A549 (cell line): ENCODE measurements around the gene KRT77. TPM values are rescaled to one million over a fixed set of nuclear protein-coding genes. Genes with fewer than 3 reads are reported as not detected.

Experiments used
- ATAC-seq, 2 experiments: fragments of 200-7000 bp in 1 of 2; fragments of >200 bp in 1 of 2; cut with Nextera tagmentation in 1 of 2; cut with Tn5 transposase in 1 of 2; 3 replicates each; pipeline versions ENCODE4 v1.8.0 to v1.9.1; 2018 to 2020; ENCODE audit warnings: mild to moderate bottlenecking in 1 of 2, moderate library complexity in 1 of 2
- CTCF ChIA-PET: fragments of 300-600 bp; sonication (Branson Sonifier 250); formaldehyde crosslinking; extraction: SDS; loops from one replicate; lab custom pipeline; 2021; ENCODE audit warnings: antibody characterized with exemption, inconsistent platforms; lab: Yijun Ruan, JAX
- POLR2A ChIA-PET: fragments of 350-600 bp; formaldehyde crosslinking; extraction: SDS; loops from one replicate; lab custom pipeline; 2021; ENCODE audit warnings: antibody characterized with exemption, inconsistent platforms; lab: Yijun Ruan, JAX
- DNase-seq, 2 experiments: peaks; one replicate each; pipeline versions ENCODE4 v3.0.0 to v3.0.0-alpha.2; 2011 to 2016; ENCODE audit warnings: low read depth in 1 of 2, low spot score in 1 of 2
- FAIRE-seq: peaks from 2 replicates; lab custom pipeline; 2011; peaks lifted over from hg19 to GRCh38; lab: Jason Lieb, UNC
- H3K27ac ChIP-seq, 2 experiments: fragments of >200 bp; sonication (Bioruptor Twin); formaldehyde crosslinking; 3 replicates each; pipeline ENCODE4 v1.5.1; 2016 to 2017
- H3K4me1 ChIP-seq: fragments of >200 bp; sonication (Bioruptor Twin); formaldehyde crosslinking; 3 replicates; pipeline ENCODE4 v1.6.1; 2016
- H3K4me2 ChIP-seq: fragments of >200 bp; sonication (Bioruptor Twin); formaldehyde crosslinking; 3 replicates; pipeline ENCODE4 v1.6.1; 2016
- H3K4me3 ChIP-seq: fragments of >200 bp; sonication (Bioruptor Twin); formaldehyde crosslinking; 3 replicates; pipeline ENCODE4 v1.5.1; 2016
- H3K9me3 ChIP-seq: fragments of >200 bp; sonication (Bioruptor Twin); formaldehyde crosslinking; 3 replicates; pipeline ENCODE4 v1.6.1; 2016
- BCL3 ChIP-seq: fragments of >200 bp; sonication (Bioruptor Twin); formaldehyde crosslinking; IDR thresholded peaks from 3 replicates; pipeline ENCODE4 v1.6.1; 2016
- EHF ChIP-seq: fragments of 250-450 bp; sonication (Bioruptor Pico); IDR thresholded peaks from 2 replicates; pipeline ENCODE4 v1.5.0; 2020; ENCODE audit warnings: mild to moderate bottlenecking
- EHMT2 ChIP-seq: fragments of 200-600 bp; sonication (generic); IDR thresholded peaks from 2 replicates; pipeline ENCODE4 v1.6.1; 2016; ENCODE audit warnings: antibody characterized with exemption, low read depth, mild to moderate bottlenecking, moderate library complexity
- FOSL2 ChIP-seq, 2 experiments: fragments of 450-650 bp in 1 of 2; fragments of >200 bp in 1 of 2; sonication (Bioruptor Twin) in 1 of 2; formaldehyde crosslinking; IDR thresholded peaks; 2 replicates each; pipeline versions ENCODE4 v1.5.0 to v1.6.1; 2016 to 2020; ENCODE audit warnings: mild to moderate bottlenecking in 1 of 2, moderate library complexity in 1 of 2
- GATA3 ChIP-seq: IDR thresholded peaks from 2 replicates; pipeline ENCODE4 v1.6.1; 2012; ENCODE audit warnings: borderline replicate concordance
- HDAC2 ChIP-seq: fragments of 200-600 bp; sonication (generic); IDR thresholded peaks from 2 replicates; pipeline ENCODE4 v1.6.1; 2016
- HEYL ChIP-seq: fragments of 250-450 bp; sonication (Bioruptor Pico); IDR thresholded peaks from 2 replicates; pipeline ENCODE4 v1.8.0; 2021; ENCODE audit warnings: mild to moderate bottlenecking, moderate library complexity
- HMGXB4 ChIP-seq: fragments of 250-450 bp; sonication (Bioruptor Pico); IDR thresholded peaks from 2 replicates; pipeline ENCODE4 v1.5.0; 2021; ENCODE audit warnings: mild to moderate bottlenecking, moderate library complexity, borderline replicate concordance
- HOXA7 ChIP-seq: fragments of 250-450 bp; sonication (Bioruptor Pico); IDR thresholded peaks from 2 replicates; pipeline ENCODE4 v1.5.0; 2020; ENCODE audit warnings: mild to moderate bottlenecking, moderate library complexity
- KDM5A ChIP-seq: fragments of 200-600 bp; sonication (generic); IDR thresholded peaks from 2 replicates; pipeline ENCODE4 v1.6.1; 2016; ENCODE audit warnings: antibody characterized with exemption, mild to moderate bottlenecking
- MAX ChIP-seq: IDR thresholded peaks from 2 replicates; pipeline ENCODE4 v1.6.1; 2012
- NFE2L2 ChIP-seq: fragments of 150-350 bp; conservative IDR thresholded peaks from 2 replicates; pipeline ENCODE4 v1.6.1; 2014; ENCODE audit warnings: low read length
- PBX3 ChIP-seq: IDR thresholded peaks from 2 replicates; pipeline ENCODE4 v1.6.1; 2012
- RARB ChIP-seq: fragments of 250-450 bp; sonication (Bioruptor Pico); IDR thresholded peaks from 2 replicates; pipeline ENCODE4 v1.8.0; 2021; ENCODE audit warnings: mild to moderate bottlenecking, moderate library complexity
- RNF2 ChIP-seq: fragments of 200-600 bp; sonication (generic); IDR thresholded peaks from 2 replicates; pipeline ENCODE4 v1.6.1; 2016; ENCODE audit warnings: low read depth, mild to moderate bottlenecking, antibody characterized with exemption, moderate library complexity, borderline replicate concordance
- TP53 ChIP-seq: fragments of 250-450 bp; sonication (Bioruptor Pico); IDR thresholded peaks from 2 replicates; pipeline ENCODE4 v1.5.0; 2021; ENCODE audit warnings: mild to moderate bottlenecking, moderate library complexity
- ZFP36 ChIP-seq: fragments of 450-650 bp; IDR thresholded peaks from 2 replicates; pipeline ENCODE4 v1.6.1; 2014; ENCODE audit warnings: borderline replicate concordance; ENCODE audit not compliant: partially characterized antibody
- ZSCAN20 ChIP-seq: fragments of 250-450 bp; sonication (Bioruptor Pico); IDR thresholded peaks from 2 replicates; pipeline ENCODE4 v1.8.0; 2022; ENCODE audit warnings: mild to moderate bottlenecking, moderate library complexity
- WGBS: methylation state at CpG from one replicate; pipeline ENCODE4 v1.1.6; 2017; ENCODE audit errors: missing lambda C conversion rate; 5-methylcytosine and 5-hydroxymethylcytosine counted together
- polyA plus RNA-seq, 4 experiments: library from polyadenylated mRNA; depleted of rRNA in 3 of 4; stranded (reverse); fragments of >200 nt; fragmentation: RNase III in 1 of 4; extraction: RNeasy Plus Mini Kit Qiagen cat#74134 plus additional on column Dnase treatment in 1 of 4; gene quantifications; 2 replicates in 3 of 4; 3 replicates in 1 of 4; pipeline ENCODE4 v1.2.3, GENCODE V29; 2011 to 2017
- TF ChIP-seq, protein P1 (sequence below): fragments of 150-350 bp; IDR thresholded peaks from 2 replicates; pipeline ENCODE4 v1.6.1; 2014; ENCODE audit warnings: low read depth, mild to moderate bottlenecking, low read length
- TF ChIP-seq, protein P2 (sequence below): fragments of 200-600 bp; sonication (generic); IDR thresholded peaks from 2 replicates; pipeline ENCODE4 v1.6.1; 2016; ENCODE audit warnings: antibody characterized with exemption, mild to moderate bottlenecking, moderate library complexity

The KRT77 gene
- polyA plus RNA-seq, 2 of the 4 experiments (the other 2 are of a cell fraction), result 0.03 TPM; not detected in 1

- no peak for DNase-seq
- ChIA-PET CTCF (interaction anchor here (1.4 kb wide), 2 partner anchors 13 to 24 kb away, joined by 3 to 4 read pairs; no protein-coding TSS in a partner anchor), POLR2A (no interaction called here)
- no peak overlapping the region for H3K27ac ChIP-seq
- WGBS, result 68% methylated on average over 12 of the region's 12 CpGs
- no peak for ATAC-seq
- H3K4me2 ChIP-seq, result no peak overlapping the region
- TF ChIP-seq EHF (CRISPR knock-in tag), result no peak
- TF ChIP-seq EHMT2, result no peak
- TF ChIP-seq HEYL, result no peak
- TF ChIP-seq TP53 (CRISPR knock-in tag), result no peak
- TF ChIP-seq, protein P1, sequence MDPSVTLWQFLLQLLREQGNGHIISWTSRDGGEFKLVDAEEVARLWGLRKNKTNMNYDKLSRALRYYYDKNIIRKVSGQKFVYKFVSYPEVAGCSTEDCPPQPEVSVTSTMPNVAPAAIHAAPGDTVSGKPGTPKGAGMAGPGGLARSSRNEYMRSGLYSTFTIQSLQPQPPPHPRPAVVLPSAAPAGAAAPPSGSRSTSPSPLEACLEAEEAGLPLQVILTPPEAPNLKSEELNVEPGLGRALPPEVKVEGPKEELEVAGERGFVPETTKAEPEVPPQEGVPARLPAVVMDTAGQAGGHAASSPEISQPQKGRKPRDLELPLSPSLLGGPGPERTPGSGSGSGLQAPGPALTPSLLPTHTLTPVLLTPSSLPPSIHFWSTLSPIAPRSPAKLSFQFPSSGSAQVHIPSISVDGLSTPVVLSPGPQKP, result no peak
- TF ChIP-seq HMGXB4 (CRISPR knock-in tag), result no peak
- TF ChIP-seq RARB (CRISPR knock-in tag), result no peak
- no peak for TF ChIP-seq NFE2L2
- no peak for TF ChIP-seq RNF2
- no peak for TF ChIP-seq KDM5A
- H3K4me1 ChIP-seq, result no peaks in the 10 kb centered on the region
- FAIRE-seq, result no peak
- H3K4me3 ChIP-seq, result no peak overlapping the region
- no peaks in the 10 kb centered on the region for H3K9me3 ChIP-seq
These were observed 19.6 kb downstream of the KRT77 start for GRCh38 chr12:52683575-52684300.

DNA sequence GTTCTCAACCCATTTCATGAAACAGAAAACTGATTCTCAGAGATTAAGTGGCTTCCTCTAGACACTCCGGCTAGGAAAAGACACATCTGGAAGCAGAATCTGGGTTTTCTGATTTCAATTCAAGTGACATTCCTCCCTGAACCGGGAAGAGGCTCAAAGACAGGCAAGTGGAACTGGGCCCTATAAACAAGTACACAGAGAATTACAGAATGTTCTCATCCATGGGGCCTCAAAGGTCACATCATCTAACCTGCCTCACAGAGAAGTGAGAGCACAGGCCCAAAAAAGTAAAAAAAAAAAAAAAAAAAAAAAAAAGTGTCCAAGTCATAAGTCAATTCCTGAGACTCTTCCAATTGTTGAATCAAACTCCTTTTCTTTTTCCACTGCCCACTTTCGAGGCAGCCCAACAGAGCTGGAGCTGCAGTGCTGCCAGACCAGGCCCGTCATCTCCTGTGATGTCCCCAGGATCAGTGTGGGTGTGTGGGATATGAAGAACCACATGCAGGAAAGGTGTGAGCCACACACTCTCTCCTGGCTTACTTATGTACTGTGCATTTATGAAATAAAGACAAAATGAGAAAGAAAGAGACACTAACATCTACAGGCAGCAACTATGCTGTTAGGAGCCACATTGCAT, 20.3 kb downstream of the KRT77 start:
- no peak overlapping the region for H3K4me3 ChIP-seq
- 53% methylated on average over 4 of the region's 4 CpGs for WGBS
- DNase-seq (no peak), FAIRE-seq (no peak), ATAC-seq (no peak)
- CTCF ChIA-PET, result interaction anchor here (1.4 kb wide), 2 partner anchors 12 to 24 kb away, joined by 3 to 4 read pairs; no protein-coding TSS in a partner anchor
- H3K27ac ChIP-seq, result no peak overlapping the region
- no peak overlapping the region for H3K4me2 ChIP-seq
- H3K4me1 ChIP-seq, result no peaks in the 10 kb centered on the region
- POLR2A ChIA-PET, result no interaction called here
- H3K9me3 ChIP-seq, result no peaks in the 10 kb centered on the region
- TF ChIP-seq FOSL2 (IDR thresholded peaks at IDR 0.05), result no peak
- no peak for TF ChIP-seq FOSL2 (CRISPR knock-in tag; IDR thresholded peaks at IDR 0.05)
- TF ChIP-seq TP53 (CRISPR knock-in tag), result no peak
- TF ChIP-seq MAX, result no peak
- TF ChIP-seq HOXA7 (CRISPR knock-in tag), result no peak
- no peak for TF ChIP-seq NFE2L2
- TF ChIP-seq, protein P1, result no peak
- TF ChIP-seq HMGXB4 (CRISPR knock-in tag), result no peak
- no peak for TF ChIP-seq ZSCAN20 (CRISPR knock-in tag)
- no peak for TF ChIP-seq GATA3
- TF ChIP-seq PBX3, result no peak
- no peak for TF ChIP-seq ZFP36
- TF ChIP-seq, protein P2, sequence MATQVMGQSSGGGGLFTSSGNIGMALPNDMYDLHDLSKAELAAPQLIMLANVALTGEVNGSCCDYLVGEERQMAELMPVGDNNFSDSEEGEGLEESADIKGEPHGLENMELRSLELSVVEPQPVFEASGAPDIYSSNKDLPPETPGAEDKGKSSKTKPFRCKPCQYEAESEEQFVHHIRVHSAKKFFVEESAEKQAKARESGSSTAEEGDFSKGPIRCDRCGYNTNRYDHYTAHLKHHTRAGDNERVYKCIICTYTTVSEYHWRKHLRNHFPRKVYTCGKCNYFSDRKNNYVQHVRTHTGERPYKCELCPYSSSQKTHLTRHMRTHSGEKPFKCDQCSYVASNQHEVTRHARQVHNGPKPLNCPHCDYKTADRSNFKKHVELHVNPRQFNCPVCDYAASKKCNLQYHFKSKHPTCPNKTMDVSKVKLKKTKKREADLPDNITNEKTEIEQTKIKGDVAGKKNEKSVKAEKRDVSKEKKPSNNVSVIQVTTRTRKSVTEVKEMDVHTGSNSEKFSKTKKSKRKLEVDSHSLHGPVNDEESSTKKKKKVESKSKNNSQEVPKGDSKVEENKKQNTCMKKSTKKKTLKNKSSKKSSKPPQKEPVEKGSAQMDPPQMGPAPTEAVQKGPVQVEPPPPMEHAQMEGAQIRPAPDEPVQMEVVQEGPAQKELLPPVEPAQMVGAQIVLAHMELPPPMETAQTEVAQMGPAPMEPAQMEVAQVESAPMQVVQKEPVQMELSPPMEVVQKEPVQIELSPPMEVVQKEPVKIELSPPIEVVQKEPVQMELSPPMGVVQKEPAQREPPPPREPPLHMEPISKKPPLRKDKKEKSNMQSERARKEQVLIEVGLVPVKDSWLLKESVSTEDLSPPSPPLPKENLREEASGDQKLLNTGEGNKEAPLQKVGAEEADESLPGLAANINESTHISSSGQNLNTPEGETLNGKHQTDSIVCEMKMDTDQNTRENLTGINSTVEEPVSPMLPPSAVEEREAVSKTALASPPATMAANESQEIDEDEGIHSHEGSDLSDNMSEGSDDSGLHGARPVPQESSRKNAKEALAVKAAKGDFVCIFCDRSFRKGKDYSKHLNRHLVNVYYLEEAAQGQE, result no peak
- TF ChIP-seq BCL3, result no peak
- no peak for TF ChIP-seq KDM5A
- TF ChIP-seq HDAC2, result no peak
